ENCODE measurements around the gene MLIP. TPM values are rescaled to one million over a fixed set of nuclear protein-coding genes. Genes with fewer than 3 reads are reported as not detected.

The MLIP gene
- total and polyA plus RNA-seq, 2 of the 8 experiments (the other 6 are each of a cell fraction or from before 2014, with no cell fraction given), result not detected

GRCh38 chr6:54100411-54101006 lies 10.7 kb upstream of the MLIP start (continued):
- TF ChIP-seq TBP (IDR thresholded peaks at IDR 0.05; ENCODE audit: low read depth, low read length) (no peak), CHD1 (IDR thresholded peaks at IDR 0.05; ENCODE audit: low read depth, low read length) (no peak), TAF1 (IDR thresholded peaks at IDR 0.05; ENCODE audit: low read depth, low read length) (no peak), CBX5 (IDR thresholded peaks at IDR 0.05; ENCODE audit: low read depth, low read length) (no peak), JUND (IDR thresholded peaks at IDR 0.05; ENCODE audit: low read length) (no peak)
